ENCODE measurements around the gene HOTAIR. TPM values are rescaled to one million over a fixed set of nuclear protein-coding genes. Genes with fewer than 3 reads are reported as not detected.

HOTAIR gene
- total RNA-seq, 1 donor from 2014 or later = not detected

GRCh38 chr12:53924521-53925405 is 50.0 kb downstream of the HOTAIR start:
- H4K20me1 ChIP-seq (ENCODE audit: insufficient read depth, low read length) = no peaks in the 10 kb centered on the region
- no peak for FAIRE-seq
- H3K9me3 Mint-ChIP-seq (ENCODE audit: unreplicated experiment) = peaks cover 16% of the 10 kb centered on the region
- H3K27ac Mint-ChIP-seq (ENCODE audit: unreplicated experiment) = no peak overlapping the region
- H3K27me3 ChIP-seq (ENCODE audit: insufficient read depth, low read length) = peaks cover 72% of the 10 kb centered on the region
- no peaks in the 10 kb centered on the region for H3K4me1 ChIP-seq (ENCODE audit: insufficient read depth, low read length)
- no peak overlapping the region for H3K4me3 ChIP-seq (ENCODE audit: insufficient read depth, low read depth, low read length)
- H3K36me3 Mint-ChIP-seq (ENCODE audit: low read depth, unreplicated experiment) = no peaks in the 10 kb centered on the region
- no peak for DNase-seq (ENCODE audit: low read depth)
- TF ChIP-seq CTCF (IDR thresholded peaks at IDR 0.05; ENCODE audit: insufficient read depth, low read depth, low read length) = no peak
- TF ChIP-seq EZH2 (IDR thresholded peaks at IDR 0.05; ENCODE audit: insufficient read depth, low read length) = no peak
- no peaks in the 10 kb centered on the region for H3K4me1 Mint-ChIP-seq (ENCODE audit: low read depth, unreplicated experiment)
- no peaks in the 10 kb centered on the region for H3K79me2 ChIP-seq (ENCODE audit: insufficient read depth, low read length)
- H3K4me3 Mint-ChIP-seq (ENCODE audit: unreplicated experiment) = no peak overlapping the region
- H2AFZ ChIP-seq (ENCODE audit: low read depth, low read length) = no peak overlapping the region
- H3K27ac ChIP-seq (ENCODE audit: low read depth, low read length) = no peak overlapping the region
- no peak overlapping the region for H3K4me2 ChIP-seq (ENCODE audit: low read length)
- H3K36me3 ChIP-seq (ENCODE audit: insufficient read depth, low read length) = no peaks in the 10 kb centered on the region
- no peak overlapping the region for H3K9ac ChIP-seq (ENCODE audit: low read length)
- peaks cover 3% of the 10 kb centered on the region for H3K9me3 ChIP-seq (ENCODE audit: insufficient read depth, low read depth, low read length)
- peaks cover 90% of the 10 kb centered on the region for H3K27me3 Mint-ChIP-seq (ENCODE audit: low read depth, unreplicated experiment)

GRCh38 chr12:53916788-53917655 is 57.7 kb downstream of the HOTAIR start:
- Mint-ChIP-seq H3K36me3 (ENCODE audit: low read depth, unreplicated experiment) (no peaks in the 10 kb centered on the region), H3K27me3 (ENCODE audit: low read depth, unreplicated experiment) (peaks cover 57% of the 10 kb centered on the region), H3K9me3 (ENCODE audit: unreplicated experiment) (no peaks in the 10 kb centered on the region), H3K4me1 (ENCODE audit: low read depth, unreplicated experiment) (no peaks in the 10 kb centered on the region), H3K4me3 (ENCODE audit: unreplicated experiment) (no peak overlapping the region), H3K27ac (ENCODE audit: unreplicated experiment) (no peak overlapping the region)
- Histone ChIP-seq H3K36me3 (ENCODE audit: insufficient read depth, low read length) (no peaks in the 10 kb centered on the region), H3K4me3 (ENCODE audit: insufficient read depth, low read depth, low read length) (no peak overlapping the region), H3K9me3 (ENCODE audit: insufficient read depth, low read depth, low read length) (no peaks in the 10 kb centered on the region), H3K9ac (ENCODE audit: low read length) (no peak overlapping the region), H3K4me1 (ENCODE audit: insufficient read depth, low read length) (no peaks in the 10 kb centered on the region), H3K4me2 (ENCODE audit: low read length) (no peak overlapping the region), H3K27me3 (ENCODE audit: insufficient read depth, low read length) (peaks cover 4% of the 10 kb centered on the region), H4K20me1 (ENCODE audit: insufficient read depth, low read length) (no peaks in the 10 kb centered on the region), H3K27ac (ENCODE audit: low read depth, low read length) (no peak overlapping the region), H3K79me2 (ENCODE audit: insufficient read depth, low read length) (no peaks in the 10 kb centered on the region), H2AFZ (ENCODE audit: low read depth, low read length) (no peak overlapping the region)
- TF ChIP-seq CTCF (IDR thresholded peaks at IDR 0.05; ENCODE audit: insufficient read depth, low read depth, low read length) (no peak), EZH2 (IDR thresholded peaks at IDR 0.05; ENCODE audit: insufficient read depth, low read length) (no peak)
- DNase-seq (ENCODE audit: low read depth) (no peak), FAIRE-seq (no peak)

Small RNAs within 50 kb of the gene (microRNA-seq; reads per million reads assigned to microRNA genes)
- gene MIR196A2 = 52.3 reads per million, percentile 58 among the genes with 10 or more reads in this experiment

Other genes starting within 250 kb of the HOTAIR start
- 85.2 and 102 TPM in 2 replicates for gene CALCOCO1, start 247.5 kb downstream of the HOTAIR start, total RNA-seq
- not detected in 2 replicates for gene CISTR, start 223.0 kb downstream of the HOTAIR start, total RNA-seq
- not detected in 2 replicates for gene HOXC13, start 36.1 kb downstream of the HOTAIR start, total RNA-seq
- gene HOXC12, start 20.1 kb downstream of the HOTAIR start, total RNA-seq = not detected in 2 replicates
- not detected in 2 replicates for gene HOXC11, start 1.8 kb downstream of the HOTAIR start, total RNA-seq
- gene HOXC10, start 10.2 kb upstream of the HOTAIR start, total RNA-seq = not detected in 2 replicates
- gene HOXC9, start 25.2 kb upstream of the HOTAIR start, total RNA-seq = not detected in 2 replicates
- gene HOXC8, start 34.0 kb upstream of the HOTAIR start, total RNA-seq = not detected in 2 replicates
- not detected in 2 replicates for gene HOXC6, start 53.5 kb upstream of the HOTAIR start, total RNA-seq
- not detected in 2 replicates for gene HOXC5, start 58.1 kb upstream of the HOTAIR start, total RNA-seq
- not detected in 2 replicates for gene HOXC4, start 78.9 kb upstream of the HOTAIR start, total RNA-seq
- 22.4 and 23.8 TPM in 2 replicates for gene SMUG1, start 214.0 kb upstream of the HOTAIR start, total RNA-seq

All from astrocyte (in vitro differentiated cells and primary cell).